Choroid plexus epithelial cell (primary cell): ENCODE measurements around the gene SCRN2.

ENCODE experiments used
- DNase-seq: peaks from one replicate; pipeline ENCODE4 v3.0.0-alpha.2; 2010; ENCODE audit warnings: low read depth
- H3K4me3 ChIP-seq: 2 replicates; pipeline ENCODE4 v1.5.1; 2011; ENCODE audit warnings: low read depth, mild to moderate bottlenecking, control low read depth, low read length, moderate library complexity
- CTCF ChIP-seq: conservative IDR thresholded peaks from 2 replicates; pipeline ENCODE4 v1.5.1; 2011; ENCODE audit warnings: low read depth, mild to moderate bottlenecking, control low read depth, inconsistent platforms, low read length, moderate library complexity

SCRN2 gene

GRCh38 chr17:47808830-47809480, 32.1 kb downstream of the SCRN2 start:
- no peak for TF ChIP-seq CTCF
- H3K4me3 ChIP-seq, result no peak overlapping the region
- DNase-seq, result no peak

- no peak for DNase-seq
- no peak overlapping the region for H3K4me3 ChIP-seq
- TF ChIP-seq CTCF, result no peak
These were observed 32.8 kb downstream of the SCRN2 start for GRCh38 chr17:47808036-47808829.

GRCh38 chr17:47807421-47807820, 33.7 kb downstream of the SCRN2 start:
- TF ChIP-seq CTCF, result no peak
- DNase-seq, result no peak

GRCh38 chr17:47806913-47807255, 34.2 kb downstream of the SCRN2 start:
- DNase-seq, result no peak
- H3K4me3 ChIP-seq, result no peak overlapping the region
- no peak for TF ChIP-seq CTCF

More at GRCh38 chr17:47807421-47807820, 33.7 kb downstream of the SCRN2 start:
- H3K4me3 ChIP-seq, result no peak overlapping the region

- DNase-seq, result no peak
- no peak for TF ChIP-seq CTCF
- H3K4me3 ChIP-seq, result no peak overlapping the region
These were observed 34.8 kb downstream of the SCRN2 start for GRCh38 chr17:47806026-47806912.

- H3K4me3 ChIP-seq, result no peak overlapping the region
- DNase-seq, result no peak
- no peak for TF ChIP-seq CTCF
These were observed 36.6 kb downstream of the SCRN2 start for GRCh38 chr17:47804461-47804860.
